Measurements from ENCODE around the gene GRIA1. TPM values are rescaled to one million over a fixed set of nuclear protein-coding genes. Genes with fewer than 3 reads are reported as not detected.
A peak's percentile ranks its signal among the peaks of the same experiment; 100 is the strongest.

Gene GRIA1
- total and polyA plus RNA-seq, 2 of the 4 experiments (the other 2 are of a cell fraction), result 0.48 to 1.3 TPM

DNA sequence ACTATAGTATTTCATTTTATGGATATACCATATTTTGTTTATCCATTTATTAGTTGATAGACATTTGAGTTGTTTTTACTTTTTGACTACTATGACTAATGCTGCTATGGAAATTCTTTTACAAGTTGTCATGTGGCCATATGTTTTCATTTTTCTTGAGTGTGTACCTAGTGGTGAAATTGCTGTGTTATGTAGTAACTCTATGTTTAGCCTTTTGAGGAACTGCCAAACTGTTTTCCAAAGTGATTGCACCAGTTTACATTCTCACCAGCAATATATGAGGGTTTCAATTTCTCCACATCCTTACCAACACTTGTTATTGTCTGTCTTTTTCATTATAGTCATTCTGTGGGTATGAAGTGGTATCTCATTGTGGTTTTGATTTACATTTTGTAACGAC lies 75.4 kb downstream of the GRIA1 start:
- in situ Hi-C loops (cut with MboI; ENCODE audit: low sequenced_read_pairs), result no loop called here
- ATAC-seq (ENCODE audit: low read depth), result no peak

More for the DNA sequence above, 75.4 kb downstream of the GRIA1 start:
- no peak overlapping the region for H2BK15ac ChIP-seq (ENCODE audit: low read depth, low read length)
- no peaks in the 10 kb centered on the region for H3K36me3 ChIP-seq (ENCODE audit: control insufficient read depth, insufficient read depth, low read length)
- H3K4me3 ChIP-seq (ENCODE audit: insufficient read depth, low read depth, low read length), result no peak overlapping the region
- H3K79me1 ChIP-seq (ENCODE audit: low read depth in 1 of 2, low read length in 2 of 2), result no peaks in the 10 kb centered on the region
- no peaks in the 10 kb centered on the region for H3K27me3 ChIP-seq (ENCODE audit: control insufficient read depth, insufficient read depth, low read length)
- no peak overlapping the region for H4K5ac ChIP-seq (ENCODE audit: low read depth, low read length)
- H2BK5ac ChIP-seq (ENCODE audit: low read depth, low read length, poor library complexity, severe bottlenecking), result no peak overlapping the region
- H2AFZ ChIP-seq (replicated peaks; ENCODE audit: low read length, poor library complexity), result no peak overlapping the region
- no peak overlapping the region for H3K27ac ChIP-seq (ENCODE audit: insufficient read depth, low read length)
- peak; percentile 76 for DNase-seq
- no peak overlapping the region for H4K91ac ChIP-seq (ENCODE audit: insufficient read depth, low read depth, low read length)
- no peak overlapping the region for H4K8ac ChIP-seq (ENCODE audit: low read depth in 2 of 2, low read length in 2 of 2)
- H4K20me1 ChIP-seq (ENCODE audit: insufficient read depth, low read length), result no peaks in the 10 kb centered on the region
- H3K18ac ChIP-seq (ENCODE audit: low read depth, low read length), result no peak overlapping the region
- no peak overlapping the region for H3K4ac ChIP-seq (ENCODE audit: low read depth, low read length)
- no peak overlapping the region for H2AK9ac ChIP-seq (replicated peaks; ENCODE audit: low read depth, low read length, poor library complexity)
- BruUV-seq (replicated peaks), result no TSS peak
- peaks cover 3% of the 10 kb centered on the region; the same call in 1 of the 2 replicates for H3K9me3 ChIP-seq (ENCODE audit: control insufficient read depth, insufficient read depth, low read length)
- H2BK20ac ChIP-seq (ENCODE audit: low read depth, low read length), result no peak overlapping the region
- H3K9ac ChIP-seq (ENCODE audit: low read depth, low read length), result no peak overlapping the region
- no CpG with 5 or more reads among the region's 1 CpG for WGBS, 2 experiments (ENCODE audit: extremely low coverage in 2 of 2, insufficient read length in 1 of 2)
- H3K4me2 ChIP-seq (ENCODE audit: low read depth, low read length), result no peak overlapping the region
- dilution Hi-C loops (cut with HindIII; ENCODE audit: low sequenced_read_pairs, unreplicated experiment), result no loop called here
- TF ChIP-seq MAFK (IDR thresholded peaks at IDR 0.05; ENCODE audit: low read depth, low read length) (no peak), CHD1 (IDR thresholded peaks at IDR 0.05; ENCODE audit: low read depth, low read length) (no peak), CEBPB (IDR thresholded peaks at IDR 0.05; ENCODE audit: low read depth, low read length) (peak; percentile 62; the same call in 1 of the 2 replicates), MAZ (IDR thresholded peaks at IDR 0.05; ENCODE audit: borderline replicate concordance, low read depth, low read length) (no peak)
- no peak overlapping the region for H3K56ac ChIP-seq (ENCODE audit: extremely low read depth, insufficient read depth, low read length)
- H3K4me1 ChIP-seq (ENCODE audit: control insufficient read depth, insufficient read depth, low read length), result peaks cover 9% of the 10 kb centered on the region; the same call in 1 of the 2 replicates
- H3K9me1 ChIP-seq (ENCODE audit: insufficient read depth, low read length), result no peaks in the 10 kb centered on the region
- no peak overlapping the region for H2BK120ac ChIP-seq (ENCODE audit: low read depth, low read length)
- no peak overlapping the region for H2AK5ac ChIP-seq (ENCODE audit: low read depth, low read length)
- intact Hi-C loops (cut with micrococcal nuclease), result no loop called here
- H3K14ac ChIP-seq (replicated peaks; ENCODE audit: low read depth, low read length), result no peak overlapping the region
- H3K23ac ChIP-seq (ENCODE audit: low read depth, low read length), result no peak overlapping the region
- ChIA-PET CTCF (interaction anchor here (0.6 kb wide), 1 partner anchor 35 kb away, joined by 4 read pairs; no protein-coding TSS in a partner anchor), POLR2A (ENCODE audit: unreplicated experiment) (no interaction called here)
